Measurements from ENCODE around the gene HIF1A.

- TF ChIP-seq CTCF (IDR thresholded peaks at IDR 0.05) (no peak), POLR2A (IDR thresholded peaks at IDR 0.05) (no peak)
These were observed 47.1 kb downstream of the HIF1A start for GRCh38 chr14:61742371-61742770.

Measured in heart left ventricle (tissue), 13 donors.